ENCODE data around the gene MUS81. TPM values are rescaled to one million over a fixed set of nuclear protein-coding genes. Genes with fewer than 3 reads are reported as not detected.
A peak's percentile ranks its signal among the peaks of the same experiment; 100 is the strongest.

Gene MUS81
- total and polyA plus RNA-seq, 9 of the 15 experiments (the other 6 are each of a cell fraction or from before 2014, with no cell fraction given) = 13.4 to 118 (median 53.7) TPM

- no peak; a peak in 1 of 6 replicates for TF ChIP-seq CTCF (IDR thresholded peaks at IDR 0.05 in 2 of 3, conservative IDR thresholded peaks at IDR 0.05 in 1 of 3; ENCODE audit: insufficient read depth in 2 of 3, low read depth in 1 of 3, low read length in 3 of 3)
- no peak for TF ChIP-seq RERE (CRISPR knock-in tag; IDR thresholded peaks at IDR 0.05; ENCODE audit: borderline replicate concordance)
- no peak for TF ChIP-seq HDGF (IDR thresholded peaks at IDR 0.05)
- TF ChIP-seq PCBP1 (IDR thresholded peaks at IDR 0.05; ENCODE audit: low read depth, low read length, poor library complexity, severe bottlenecking) = no peak
- no peak for TF ChIP-seq NFXL1 (CRISPR knock-in tag; IDR thresholded peaks at IDR 0.05)
- peak; percentile 78 for TF ChIP-seq SIN3B (IDR thresholded peaks at IDR 0.05; ENCODE audit: low read depth)
- TF ChIP-seq ZBTB11 (CRISPR knock-in tag; IDR thresholded peaks at IDR 0.05) = peak; percentile 75 to 96 (median 90); a peak in 5 of 6 replicates
- TF ChIP-seq PTRF (tag; IDR thresholded peaks at IDR 0.05) = no peak
- TF ChIP-seq ZNF639 (CRISPR knock-in tag; conservative IDR thresholded peaks at IDR 0.05 in 1 of 2, IDR thresholded peaks at IDR 0.05 in 1 of 2) = peak in 1 of 2 experiments; percentile 84; a peak in 2 of 4 replicates
- TF ChIP-seq MBD1 (CRISPR knock-in tag; IDR thresholded peaks at IDR 0.05) = no peak
Measured at GRCh38 chr11:65857853-65858680, 2.2 kb upstream of the MUS81 start, which contains the start of gene CFL1 (continued).
